GM12874 (cell line): ENCODE results near the gene KLRF2.

ENCODE experiments used
- TF ChIP-seq, protein P1 (sequence below): IDR thresholded peaks from 2 replicates; pipeline ENCODE4 v1.5.1; 2011; ENCODE audit warnings: low read depth, mild to moderate bottlenecking, control low read depth, low read length, moderate library complexity; ENCODE audit not compliant: insufficient read depth

KLRF2 gene

GRCh38 chr12:9858135-9858534, 23.2 kb upstream of the KLRF2 start:
- TF ChIP-seq, protein P1, sequence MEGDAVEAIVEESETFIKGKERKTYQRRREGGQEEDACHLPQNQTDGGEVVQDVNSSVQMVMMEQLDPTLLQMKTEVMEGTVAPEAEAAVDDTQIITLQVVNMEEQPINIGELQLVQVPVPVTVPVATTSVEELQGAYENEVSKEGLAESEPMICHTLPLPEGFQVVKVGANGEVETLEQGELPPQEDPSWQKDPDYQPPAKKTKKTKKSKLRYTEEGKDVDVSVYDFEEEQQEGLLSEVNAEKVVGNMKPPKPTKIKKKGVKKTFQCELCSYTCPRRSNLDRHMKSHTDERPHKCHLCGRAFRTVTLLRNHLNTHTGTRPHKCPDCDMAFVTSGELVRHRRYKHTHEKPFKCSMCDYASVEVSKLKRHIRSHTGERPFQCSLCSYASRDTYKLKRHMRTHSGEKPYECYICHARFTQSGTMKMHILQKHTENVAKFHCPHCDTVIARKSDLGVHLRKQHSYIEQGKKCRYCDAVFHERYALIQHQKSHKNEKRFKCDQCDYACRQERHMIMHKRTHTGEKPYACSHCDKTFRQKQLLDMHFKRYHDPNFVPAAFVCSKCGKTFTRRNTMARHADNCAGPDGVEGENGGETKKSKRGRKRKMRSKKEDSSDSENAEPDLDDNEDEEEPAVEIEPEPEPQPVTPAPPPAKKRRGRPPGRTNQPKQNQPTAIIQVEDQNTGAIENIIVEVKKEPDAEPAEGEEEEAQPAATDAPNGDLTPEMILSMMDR, result no peak

GRCh38 chr12:9864913-9865675, 16.2 kb upstream of the KLRF2 start:
- TF ChIP-seq, protein P1, result no peak

DNA sequence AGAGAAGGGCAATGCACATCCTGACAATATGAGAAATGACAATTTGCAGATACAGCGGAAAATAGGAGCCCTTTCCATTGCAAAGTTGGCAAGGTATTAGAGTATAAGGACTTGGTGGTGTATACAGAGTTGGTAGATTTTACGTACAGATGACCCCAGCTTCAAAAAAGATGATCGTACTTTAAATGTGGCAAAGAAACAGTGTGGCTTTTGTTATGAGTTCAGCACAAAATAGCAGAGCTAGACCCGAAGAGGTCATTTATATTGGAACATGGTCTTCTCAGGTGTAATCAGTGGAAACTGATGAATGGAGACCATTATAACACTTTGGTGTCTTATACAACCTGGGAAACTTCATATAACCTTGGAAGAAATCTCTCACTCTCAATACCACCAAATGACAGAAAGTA, 14.4 kb upstream of the KLRF2 start:
- TF ChIP-seq, protein P1, result no peak

GRCh38 chr12:9867531-9867930, 13.8 kb upstream of the KLRF2 start:
- TF ChIP-seq, protein P1, result no peak

DNA sequence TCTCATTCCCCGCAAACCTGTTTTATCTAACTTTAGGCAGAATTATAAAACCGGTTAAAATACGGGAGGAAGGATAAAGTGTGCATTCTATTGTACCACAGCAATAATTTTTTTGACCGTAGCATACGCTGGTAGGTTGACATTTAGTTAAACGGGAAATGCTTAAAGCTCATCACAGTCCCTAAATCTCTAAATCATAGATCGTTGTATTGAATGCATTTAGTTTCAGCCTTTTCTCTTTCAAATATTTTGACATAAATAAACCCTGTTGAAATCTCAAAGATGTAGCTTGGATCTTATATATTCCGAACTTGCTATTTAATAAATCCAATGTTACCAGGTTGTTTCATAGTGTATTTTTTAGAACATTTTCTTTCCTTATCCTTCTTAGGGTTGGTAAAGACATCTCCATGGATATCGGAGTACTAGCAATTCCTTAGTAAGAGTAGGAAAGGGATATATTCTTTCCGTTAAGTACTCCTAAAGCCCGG, 12.9 kb upstream of the KLRF2 start:
- TF ChIP-seq, protein P1, result no peak

DNA sequence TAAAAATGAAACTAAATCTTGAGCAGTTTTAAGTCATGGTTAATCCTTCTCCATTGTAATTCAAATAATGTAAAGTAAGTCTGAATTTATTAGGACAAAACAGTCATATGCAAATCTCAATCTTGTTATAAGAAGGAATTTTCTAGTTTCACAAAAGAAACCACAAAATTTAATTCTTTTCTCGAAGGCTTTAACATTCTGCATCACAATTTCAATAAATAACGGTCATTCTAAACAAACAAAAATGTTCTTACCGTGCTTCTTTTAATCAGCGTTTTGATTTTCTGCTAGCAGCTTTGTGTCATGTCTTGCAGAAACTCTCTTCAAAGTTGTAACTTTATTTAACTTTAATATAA, 12.4 kb upstream of the KLRF2 start:
- TF ChIP-seq, protein P1, result no peak

GRCh38 chr12:9869307-9870161, 11.8 kb upstream of the KLRF2 start, which contains the start of gene CLEC2B:
CLEC2B (minus strand) TSS chr12:9869354.
- TF ChIP-seq, protein P1, result no peak
